Sigmoid colon (tissue), 7 donors: ENCODE measurements around the gene EDNRB. TPM values are rescaled to one million over a fixed set of nuclear protein-coding genes. Genes with fewer than 3 reads are reported as not detected.

Experiments
- DNase-seq: peaks from one replicate; pipeline ENCODE4 v3.0.0-alpha.2; 2019
- H3K27ac ChIP-seq, 4 donors: fragments of 200-600 bp; sonication (generic); one replicate each; pipeline ENCODE4 v1.5.1; 2016 to 2019; ENCODE audit warnings: mild to moderate bottlenecking in 1 of 4
- H3K27me3 ChIP-seq, 3 donors: fragments of 200-600 bp; sonication (generic); one replicate each; pipeline ENCODE4 v1.5.1; 2019; ENCODE audit warnings: mild to moderate bottlenecking in 1 of 3
- H3K36me3 ChIP-seq, 4 donors: fragments of 200-600 bp; sonication (generic); one replicate each; pipeline ENCODE4 v1.5.1; 2016 to 2019
- H3K4me1 ChIP-seq, 4 donors: fragments of 200-600 bp; sonication (generic); one replicate each; pipeline ENCODE4 v1.5.1; 2017 to 2019
- H3K4me3 ChIP-seq, 4 donors: fragments of 200-600 bp; sonication (generic); one replicate each; pipeline ENCODE4 v1.5.1; 2017 to 2019; ENCODE audit warnings: mild to moderate bottlenecking in 2 of 4, moderate library complexity in 1 of 4
- H3K9me3 ChIP-seq, 4 donors: fragments of 200-600 bp in 3 of 4; sonication (generic) in 3 of 4; one replicate each; pipeline versions ENCODE4 v1.5.1 to v1.6.1; 2013 to 2019
- EP300 ChIP-seq, 4 donors: sonication (generic); formaldehyde crosslinking; IDR thresholded peaks; one replicate each; pipeline ENCODE4 v1.6.1; 2017; ENCODE audit warnings: antibody characterized with exemption in 4 of 4
- POLR2A ChIP-seq, 2 donors: fragments of 450-650 bp; IDR thresholded peaks; one replicate each; pipeline ENCODE4 v1.6.1; 2016; ENCODE audit warnings: antibody characterized with exemption in 2 of 2, mild to moderate bottlenecking in 2 of 2, moderate library complexity in 2 of 2
- POLR2AphosphoS5 ChIP-seq, 4 donors: sonication (generic); formaldehyde crosslinking; IDR thresholded peaks; one replicate each; pipeline ENCODE4 v1.6.1; 2017; ENCODE audit warnings: antibody characterized with exemption in 4 of 4
- WGBS, 2 donors: extraction: QIAGEN DNeasy Blood & Tissue Kit; methylation state at CpG; one replicate each; pipeline ENCODE4 v1.1.7; 2013; 5-methylcytosine and 5-hydroxymethylcytosine counted together
- intact Hi-C: fragments of 100-400 bp; cut with DNase I; formaldehyde crosslinking; loops from one replicate; pipeline ENCODE4 v1.15.1; 2023
- polyA plus RNA-seq, 3 donors: library from polyadenylated mRNA; stranded (reverse); fragments of 200-250 nt; gene quantifications; one replicate each; pipeline ENCODE4 v1.2.3, GENCODE V29; 2013
- total RNA-seq, 4 donors: library from RNA; depleted of rRNA; stranded (reverse); fragments of >200 nt; gene quantifications; one replicate each; pipeline ENCODE4 v1.1.0, GENCODE V29; 2016
- TF ChIP-seq, protein P1 (sequence below), 4 experiments: fragments of 450-650 bp in 3 of 4; fragments of 200-600 bp in 1 of 4; IDR thresholded peaks; one replicate each; pipeline ENCODE4 v1.5.1; 2016 to 2019; ENCODE audit warnings: antibody characterized with exemption in 4 of 4, mild to moderate bottlenecking in 3 of 4, moderate library complexity in 2 of 4
- donor health status: healthy with polysubstance abuse.
- donor health status: Bipolar disorder and iron deficiency.
- donor health status: healthy.

Gene EDNRB
- total and polyA plus RNA-seq, 7 donors: 1.6 to 17.6 (median 14.9) TPM

DNA sequence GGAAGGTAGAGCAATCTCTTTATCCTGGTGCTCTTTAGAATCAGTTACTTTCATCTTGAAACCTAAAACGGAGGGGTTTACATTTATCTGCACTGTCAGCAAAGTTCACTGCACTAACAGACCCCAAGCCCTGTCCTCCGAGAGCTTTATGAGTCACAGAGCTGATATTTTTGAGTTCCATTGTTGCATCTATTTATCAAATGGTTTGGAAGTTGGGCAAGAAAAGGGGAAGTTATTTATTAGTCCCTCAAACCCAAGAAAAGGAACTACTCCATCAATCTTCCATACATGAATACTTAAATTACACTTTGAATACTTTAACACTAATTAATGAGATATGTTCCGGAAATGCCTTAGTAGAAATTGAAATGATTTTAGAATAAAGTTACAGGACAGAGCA is 55.5 kb downstream of the EDNRB start:
- Histone ChIP-seq H3K4me1 (no peaks in the 10 kb centered on the region), H3K27ac (no peak overlapping the region), H3K36me3 (no peaks in the 10 kb centered on the region), H3K9me3 (no peaks in the 10 kb centered on the region), H3K4me3 (no peak overlapping the region), H3K27me3 (no peaks in the 10 kb centered on the region)
- DNase-seq: no peak
- 61 to 71% methylated on average over 3 of the region's 3 CpGs for WGBS, 2 donors
- intact Hi-C loops: no loop called here
- TF ChIP-seq POLR2AphosphoS5 (IDR thresholded peaks at IDR 0.05) (no peak), POLR2A (IDR thresholded peaks at IDR 0.05) (no peak), EP300 (IDR thresholded peaks at IDR 0.05) (no peak)
- TF ChIP-seq, protein P1, sequence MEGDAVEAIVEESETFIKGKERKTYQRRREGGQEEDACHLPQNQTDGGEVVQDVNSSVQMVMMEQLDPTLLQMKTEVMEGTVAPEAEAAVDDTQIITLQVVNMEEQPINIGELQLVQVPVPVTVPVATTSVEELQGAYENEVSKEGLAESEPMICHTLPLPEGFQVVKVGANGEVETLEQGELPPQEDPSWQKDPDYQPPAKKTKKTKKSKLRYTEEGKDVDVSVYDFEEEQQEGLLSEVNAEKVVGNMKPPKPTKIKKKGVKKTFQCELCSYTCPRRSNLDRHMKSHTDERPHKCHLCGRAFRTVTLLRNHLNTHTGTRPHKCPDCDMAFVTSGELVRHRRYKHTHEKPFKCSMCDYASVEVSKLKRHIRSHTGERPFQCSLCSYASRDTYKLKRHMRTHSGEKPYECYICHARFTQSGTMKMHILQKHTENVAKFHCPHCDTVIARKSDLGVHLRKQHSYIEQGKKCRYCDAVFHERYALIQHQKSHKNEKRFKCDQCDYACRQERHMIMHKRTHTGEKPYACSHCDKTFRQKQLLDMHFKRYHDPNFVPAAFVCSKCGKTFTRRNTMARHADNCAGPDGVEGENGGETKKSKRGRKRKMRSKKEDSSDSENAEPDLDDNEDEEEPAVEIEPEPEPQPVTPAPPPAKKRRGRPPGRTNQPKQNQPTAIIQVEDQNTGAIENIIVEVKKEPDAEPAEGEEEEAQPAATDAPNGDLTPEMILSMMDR (IDR thresholded peaks at IDR 0.05): no peak

DNA sequence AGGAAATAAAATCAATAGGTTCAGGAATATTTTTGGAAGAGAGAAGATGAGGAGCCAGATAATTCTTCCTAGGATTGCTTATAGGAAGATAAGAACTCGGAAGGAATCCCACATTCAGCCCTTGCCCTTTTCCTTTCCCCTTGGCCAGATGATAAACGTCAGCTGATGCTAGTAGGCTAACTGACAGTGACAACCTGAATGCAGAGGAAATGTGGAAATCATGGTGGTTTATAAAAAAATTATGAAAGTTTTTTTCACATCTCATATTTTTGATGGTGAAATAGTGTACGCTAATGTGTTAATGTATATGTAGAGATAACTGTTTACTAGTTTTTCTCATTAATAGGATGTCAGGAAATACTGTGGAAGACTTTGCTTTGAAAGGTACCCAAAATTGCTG is 56.9 kb downstream of the EDNRB start:
- intact Hi-C loops: no loop called here

DNA sequence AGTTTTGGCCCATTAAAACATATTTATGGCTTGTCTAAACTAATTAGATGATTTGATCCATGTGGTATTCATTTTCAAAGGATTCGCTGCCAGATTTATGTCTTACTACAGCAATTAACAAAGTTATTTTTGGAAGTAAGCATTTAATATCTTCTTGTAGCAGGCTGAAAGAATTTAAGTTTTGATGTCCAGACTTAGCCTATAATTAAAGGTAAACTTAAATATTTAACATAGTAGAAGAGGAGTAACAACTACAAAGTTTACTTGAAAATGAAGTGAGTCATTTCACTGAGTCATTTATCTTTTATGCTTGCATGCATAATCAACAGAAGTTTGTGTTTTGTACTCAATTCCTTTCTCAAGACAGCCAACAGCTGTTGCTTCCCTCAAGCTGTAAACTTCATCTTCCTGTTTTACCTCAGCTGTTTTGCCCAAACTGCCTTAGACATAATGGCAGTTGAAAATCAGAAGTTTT is 58.1 kb downstream of the EDNRB start:
- no peak for DNase-seq
- H3K4me3 ChIP-seq: no peak overlapping the region
- H3K9me3 ChIP-seq: no peaks in the 10 kb centered on the region
- intact Hi-C loops: no loop called here
- no peaks in the 10 kb centered on the region for H3K27me3 ChIP-seq
- H3K36me3 ChIP-seq: no peaks in the 10 kb centered on the region
- WGBS, 2 donors: 71 to 80% methylated on average over 1 of the region's 1 CpG
- no peak for TF ChIP-seq POLR2A (IDR thresholded peaks at IDR 0.05)
- no peak for TF ChIP-seq EP300 (IDR thresholded peaks at IDR 0.05)
- peak in 3 of 4 donors; percentile 16 to 47 (median 37) for TF ChIP-seq POLR2AphosphoS5 (IDR thresholded peaks at IDR 0.05)
- TF ChIP-seq, protein P1 (IDR thresholded peaks at IDR 0.05): no peak
- H3K27ac ChIP-seq: peak overlapping the region in 3 of 4 donors; percentile 41 to 60 (median 46)
- H3K4me1 ChIP-seq: no peaks in the 10 kb centered on the region

More for the DNA sequence above, 56.9 kb downstream of the EDNRB start:
- Histone ChIP-seq H3K4me1 (no peaks in the 10 kb centered on the region), H3K4me3 (no peak overlapping the region), H3K36me3 (no peaks in the 10 kb centered on the region), H3K9me3 (no peaks in the 10 kb centered on the region), H3K27ac (no peak overlapping the region), H3K27me3 (no peaks in the 10 kb centered on the region)
- DNase-seq: no peak
- WGBS, 2 donors: 58 to 66% methylated on average over 3 of the region's 3 CpGs
- TF ChIP-seq POLR2A (IDR thresholded peaks at IDR 0.05): no peak
- TF ChIP-seq EP300 (IDR thresholded peaks at IDR 0.05): no peak
- no peak for TF ChIP-seq POLR2AphosphoS5 (IDR thresholded peaks at IDR 0.05)
- TF ChIP-seq, protein P1 (IDR thresholded peaks at IDR 0.05): no peak

DNA sequence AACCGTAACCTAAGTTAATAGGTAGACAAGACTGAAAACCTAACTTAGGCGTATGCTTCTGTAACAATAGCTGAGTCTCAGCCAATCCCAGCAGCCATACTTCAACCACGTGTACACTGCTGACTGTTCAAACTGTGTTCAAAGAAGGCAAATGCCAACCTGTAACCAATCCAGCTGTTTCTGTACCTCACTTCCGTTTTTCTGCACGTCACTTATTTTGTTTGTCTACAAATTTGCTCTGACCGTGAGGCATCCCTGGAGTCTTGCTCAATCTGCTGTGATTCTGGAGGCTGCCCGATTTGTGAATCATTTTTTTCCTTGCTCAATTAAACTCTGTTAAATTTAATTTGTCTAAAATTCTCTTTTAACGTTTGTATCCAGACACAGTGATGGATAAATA is 59.2 kb downstream of the EDNRB start:
- peak in 1 of 4 donors; percentile 26 for TF ChIP-seq POLR2AphosphoS5 (IDR thresholded peaks at IDR 0.05)
- TF ChIP-seq EP300 (IDR thresholded peaks at IDR 0.05): no peak
- intact Hi-C loops: no loop called here
- WGBS, 2 donors: 68 to 78% methylated on average over 8 of the region's 8 CpGs

DNA sequence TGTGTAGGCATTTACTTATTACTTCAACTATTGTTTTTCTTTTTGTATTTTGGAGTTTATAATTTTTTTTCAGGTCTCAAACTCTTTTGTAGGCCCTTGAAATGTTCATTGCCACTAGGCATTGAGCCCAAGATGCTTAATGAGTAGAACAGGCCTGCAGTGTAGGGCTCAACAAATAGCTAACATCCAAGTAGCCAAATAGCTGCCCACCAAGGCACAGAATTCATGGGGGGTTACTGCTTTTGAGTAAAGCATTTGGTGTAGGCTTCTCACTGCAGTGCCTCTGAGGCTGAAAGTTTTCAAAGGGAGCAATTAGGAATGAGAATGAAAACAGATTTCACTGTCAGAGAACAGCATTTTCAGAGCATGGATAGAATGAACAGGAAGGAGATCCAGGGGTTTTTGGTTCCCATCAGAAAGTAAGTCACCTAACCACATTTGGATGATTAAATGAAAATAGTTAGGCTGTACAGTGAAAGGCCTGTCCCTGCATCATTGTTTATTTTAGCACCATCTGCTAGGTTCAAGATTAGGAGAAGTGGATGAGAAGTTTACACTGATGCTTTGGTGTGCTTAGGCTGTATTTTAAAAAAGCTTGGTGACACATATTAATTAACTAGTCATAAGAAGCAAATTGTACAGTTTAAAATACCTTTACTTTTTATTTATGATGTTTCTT is 61.0 kb downstream of the EDNRB start:
- Histone ChIP-seq H3K4me1 (no peaks in the 10 kb centered on the region), H3K27me3 (no peaks in the 10 kb centered on the region), H3K9me3 (no peaks in the 10 kb centered on the region), H3K27ac (no peak overlapping the region), H3K36me3 (no peaks in the 10 kb centered on the region), H3K4me3 (no peak overlapping the region)
- intact Hi-C loops: no loop called here
- DNase-seq: no peak
- TF ChIP-seq POLR2A (IDR thresholded peaks at IDR 0.05): no peak
- no peak for TF ChIP-seq EP300 (IDR thresholded peaks at IDR 0.05)
- TF ChIP-seq, protein P1 (IDR thresholded peaks at IDR 0.05): no peak

More for the DNA sequence above, 59.2 kb downstream of the EDNRB start:
- Histone ChIP-seq H3K4me1 (no peaks in the 10 kb centered on the region), H3K9me3 (no peaks in the 10 kb centered on the region), H3K4me3 (no peak overlapping the region), H3K27ac (peak overlapping the region; percentile 41 to 60 (median 46)), H3K27me3 (no peaks in the 10 kb centered on the region), H3K36me3 (no peaks in the 10 kb centered on the region)
- peak; percentile 62 for DNase-seq
